ENCODE results near the gene SURF2.
A peak's percentile ranks its signal among the peaks of the same experiment; 100 is the strongest.
"Not testable (repeated sequence)": the region's sequence is repeated elsewhere in the genome, so short reads cannot be mapped to it uniquely, and the experiment has no call there.

The SURF2 gene

GRCh38 chr9:133371261-133371711, 14.9 kb downstream of the SURF2 start:
- TF ChIP-seq CTCF (conservative IDR thresholded peaks at IDR 0.05; ENCODE audit: control insufficient read depth, insufficient read depth, low read depth, low read length), result peak; percentile 2
- peak overlapping the region; percentile 3 for H3K4me3 ChIP-seq (ENCODE audit: control insufficient read depth, low read depth, low read length)
- peak; percentile 76 for DNase-seq (ENCODE audit: low read depth)

GRCh38 chr9:133372144-133372543, 15.8 kb downstream of the SURF2 start:
- TF ChIP-seq CTCF (conservative IDR thresholded peaks at IDR 0.05; ENCODE audit: control insufficient read depth, insufficient read depth, low read depth, low read length), result no peak
- no peak for DNase-seq (ENCODE audit: low read depth)
- H3K4me3 ChIP-seq (ENCODE audit: control insufficient read depth, low read depth, low read length), result no peak overlapping the region

GRCh38 chr9:133374612-133375115, 18.3 kb downstream of the SURF2 start:
- DNase-seq (ENCODE audit: low read depth), result peak; percentile 84
- no peak for TF ChIP-seq CTCF (conservative IDR thresholded peaks at IDR 0.05; ENCODE audit: control insufficient read depth, insufficient read depth, low read depth, low read length)
- H3K4me3 ChIP-seq (ENCODE audit: control insufficient read depth, low read depth, low read length), result peak overlapping the region; percentile 96

- no peak for TF ChIP-seq CTCF (conservative IDR thresholded peaks at IDR 0.05; ENCODE audit: control insufficient read depth, insufficient read depth, low read depth, low read length)
- DNase-seq (ENCODE audit: low read depth), result peak; percentile 50
- H3K4me3 ChIP-seq (ENCODE audit: control insufficient read depth, low read depth, low read length), result peak overlapping the region; percentile 96
These were observed 18.9 kb downstream of the SURF2 start for GRCh38 chr9:133375116-133375723.

GRCh38 chr9:133375724-133376654, 19.6 kb downstream of the SURF2 start, which contains the start of the genes STKLD1 and SURF4:
Gene STKLD1, plus strand, starts transcription at chr9:133376366. Its CDS starts 108 bp downstream, at chr9:133376474.
Gene SURF4, minus strand, starts transcription at chr9:133376060. Its CDS starts 91 bp downstream, at chr9:133375969.
- TF ChIP-seq CTCF (conservative IDR thresholded peaks at IDR 0.05; ENCODE audit: control insufficient read depth, insufficient read depth, low read depth, low read length), result no peak
- H3K4me3 ChIP-seq (ENCODE audit: control insufficient read depth, low read depth, low read length), result peak within 1 kb of the TSS; percentile 96
- DNase-seq (ENCODE audit: low read depth), result peak; percentile 94

- not testable (repeated sequence) for DNase-seq (ENCODE audit: low read depth)
These were observed 20.9 kb downstream of the SURF2 start for GRCh38 chr9:133377280-133377679.

More at GRCh38 chr9:133377280-133377679, 20.9 kb downstream of the SURF2 start:
- H3K4me3 ChIP-seq (ENCODE audit: control insufficient read depth, low read depth, low read length), result not testable (repeated sequence)

Data from fibroblast of mammary gland (primary cell).